GM13977 (cell line): ENCODE data around the gene CBX2.
A peak's percentile ranks its signal among the peaks of the same experiment; 100 is the strongest.

ENCODE experiments used
- DNase-seq: peaks from one replicate; pipeline ENCODE4 v3.0.0; 2012; ENCODE audit warnings: low spot score
- in situ Hi-C: fragments of 300-500 bp; cut with MboI; formaldehyde crosslinking; loops from one replicate; pipeline ENCODE4 v1.12.0; 2022; ENCODE audit warnings: low sequenced_read_pairs, low pct_unique_long_range_greater_than_20kb, mixed read lengths, inconsistent platforms; ENCODE audit not compliant: unreplicated experiment
- TF ChIP-seq, protein P1 (sequence below): IDR thresholded peaks from 2 replicates; pipeline ENCODE4 v1.5.1; 2012; ENCODE audit warnings: mild to moderate bottlenecking, control low read depth; ENCODE audit not compliant: insufficient read depth; ENCODE audit errors: extremely low read depth, missing control alignments

Gene CBX2

DNA sequence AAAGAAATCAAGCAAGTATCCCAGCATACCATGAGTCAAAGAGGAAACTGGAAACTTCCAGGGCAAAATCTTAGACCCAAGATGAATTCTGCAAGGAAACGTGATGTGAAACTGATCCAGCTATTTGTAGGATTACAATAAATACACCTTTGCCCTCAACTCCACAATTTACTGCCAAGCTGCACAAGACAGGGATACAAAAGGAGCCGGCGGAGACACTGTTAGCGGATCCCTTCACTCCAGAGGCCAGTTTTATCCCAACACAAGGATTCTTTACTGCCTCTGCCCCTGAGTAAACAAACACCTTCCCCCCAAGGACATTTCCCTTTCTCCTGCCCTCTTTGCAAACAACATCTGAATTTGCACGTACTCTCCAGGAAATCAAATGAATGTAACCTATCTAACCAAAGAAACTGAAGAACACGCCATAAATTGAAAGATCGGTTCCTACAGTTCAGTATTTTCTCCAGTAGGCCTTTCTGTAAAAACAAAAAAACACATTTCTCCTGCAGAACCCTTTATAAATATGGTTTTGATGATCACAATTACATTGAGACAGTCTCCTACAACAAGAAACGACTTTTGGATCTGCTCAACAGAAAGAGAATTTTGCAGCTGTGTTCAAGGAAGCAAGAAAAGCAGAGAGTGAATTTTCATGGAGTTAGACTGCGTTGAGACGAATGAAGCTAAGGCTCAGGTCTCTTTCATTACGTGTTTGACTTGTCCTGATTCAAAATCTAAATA, 1.4 kb upstream of the CBX2 start:
- in situ Hi-C loops = loop anchor here (25.0 kb wide), 1 partner anchor 186 kb away; no protein-coding TSS in a partner anchor
- TF ChIP-seq, protein P1, sequence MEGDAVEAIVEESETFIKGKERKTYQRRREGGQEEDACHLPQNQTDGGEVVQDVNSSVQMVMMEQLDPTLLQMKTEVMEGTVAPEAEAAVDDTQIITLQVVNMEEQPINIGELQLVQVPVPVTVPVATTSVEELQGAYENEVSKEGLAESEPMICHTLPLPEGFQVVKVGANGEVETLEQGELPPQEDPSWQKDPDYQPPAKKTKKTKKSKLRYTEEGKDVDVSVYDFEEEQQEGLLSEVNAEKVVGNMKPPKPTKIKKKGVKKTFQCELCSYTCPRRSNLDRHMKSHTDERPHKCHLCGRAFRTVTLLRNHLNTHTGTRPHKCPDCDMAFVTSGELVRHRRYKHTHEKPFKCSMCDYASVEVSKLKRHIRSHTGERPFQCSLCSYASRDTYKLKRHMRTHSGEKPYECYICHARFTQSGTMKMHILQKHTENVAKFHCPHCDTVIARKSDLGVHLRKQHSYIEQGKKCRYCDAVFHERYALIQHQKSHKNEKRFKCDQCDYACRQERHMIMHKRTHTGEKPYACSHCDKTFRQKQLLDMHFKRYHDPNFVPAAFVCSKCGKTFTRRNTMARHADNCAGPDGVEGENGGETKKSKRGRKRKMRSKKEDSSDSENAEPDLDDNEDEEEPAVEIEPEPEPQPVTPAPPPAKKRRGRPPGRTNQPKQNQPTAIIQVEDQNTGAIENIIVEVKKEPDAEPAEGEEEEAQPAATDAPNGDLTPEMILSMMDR = no peak
- no peak for DNase-seq

DNA sequence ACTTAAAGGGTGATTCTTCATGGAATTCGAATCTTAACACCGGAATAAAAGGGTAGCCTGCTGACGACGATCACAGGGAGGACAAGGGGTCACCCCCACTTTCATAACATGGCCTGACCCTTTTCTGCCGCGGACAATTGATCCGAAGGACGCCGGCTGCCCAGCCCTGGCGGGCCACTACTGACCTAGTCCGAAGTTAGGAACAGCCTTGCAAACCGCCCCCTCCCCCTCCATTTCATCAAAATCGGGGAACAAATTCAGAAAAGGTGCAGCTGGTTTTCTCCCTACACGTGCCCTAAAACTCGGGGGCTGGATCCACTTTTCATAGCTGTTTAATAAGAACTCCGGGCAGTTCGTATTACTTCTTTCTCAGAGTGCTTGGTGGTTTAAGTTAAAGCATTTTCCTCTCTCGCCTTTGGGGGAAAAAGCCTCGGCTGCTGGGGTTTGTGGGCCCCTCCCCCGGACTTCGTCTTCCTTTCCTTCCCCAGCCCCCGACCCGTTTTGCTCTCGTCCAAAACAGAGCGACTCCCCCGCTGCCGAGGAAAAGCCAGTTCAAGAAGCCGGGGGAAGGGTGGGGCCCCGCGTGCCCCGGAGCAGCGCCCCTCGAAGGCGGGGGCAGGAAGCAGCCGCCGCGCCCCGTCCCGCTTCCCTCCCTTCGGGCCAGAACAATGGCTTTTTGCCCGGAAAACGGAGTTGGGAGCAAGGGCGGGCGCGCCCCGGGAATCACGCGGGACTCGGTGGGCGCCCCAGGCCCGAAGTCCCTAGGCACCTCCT, 641 bp upstream of the CBX2 start:
- DNase-seq = peak; percentile 67
- TF ChIP-seq, protein P1 = peak; percentile 26
- in situ Hi-C loops = loop anchor here (25.0 kb wide), 1 partner anchor 185 kb away; no protein-coding TSS in a partner anchor

DNA sequence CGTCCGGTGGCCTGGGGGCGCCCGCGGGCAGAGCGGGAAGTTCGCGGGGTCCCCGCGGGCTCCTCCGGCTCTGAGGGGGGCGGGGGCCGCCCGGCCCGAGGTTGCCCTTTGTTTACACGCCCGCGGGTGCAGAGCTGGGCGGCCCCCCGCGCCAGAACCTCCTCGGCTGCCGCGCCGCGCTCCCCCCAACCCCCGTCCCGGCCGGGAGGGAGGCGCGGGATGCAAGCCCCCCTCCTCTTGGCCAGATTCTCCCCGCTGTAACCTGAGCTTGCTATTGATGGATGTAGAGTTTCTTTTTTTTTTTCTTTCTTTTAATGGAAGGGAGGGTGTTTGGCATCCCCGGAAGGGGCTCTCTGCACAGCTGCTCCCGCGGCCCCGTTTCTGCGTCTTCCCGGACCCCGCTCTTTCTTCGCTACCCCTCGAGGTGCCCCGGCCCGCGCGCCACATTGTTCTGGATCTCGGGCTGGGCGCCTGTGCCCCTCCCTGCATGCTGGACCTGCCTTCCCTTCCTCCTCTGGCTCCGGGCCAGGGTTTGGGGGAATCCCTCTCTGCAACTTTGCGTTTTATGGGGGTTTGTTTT, 646 bp downstream of the CBX2 start:
- DNase-seq = no peak
- TF ChIP-seq, protein P1 = no peak
- in situ Hi-C loops = loop anchor here (25.0 kb wide), 1 partner anchor 184 kb away; no protein-coding TSS in a partner anchor

DNA sequence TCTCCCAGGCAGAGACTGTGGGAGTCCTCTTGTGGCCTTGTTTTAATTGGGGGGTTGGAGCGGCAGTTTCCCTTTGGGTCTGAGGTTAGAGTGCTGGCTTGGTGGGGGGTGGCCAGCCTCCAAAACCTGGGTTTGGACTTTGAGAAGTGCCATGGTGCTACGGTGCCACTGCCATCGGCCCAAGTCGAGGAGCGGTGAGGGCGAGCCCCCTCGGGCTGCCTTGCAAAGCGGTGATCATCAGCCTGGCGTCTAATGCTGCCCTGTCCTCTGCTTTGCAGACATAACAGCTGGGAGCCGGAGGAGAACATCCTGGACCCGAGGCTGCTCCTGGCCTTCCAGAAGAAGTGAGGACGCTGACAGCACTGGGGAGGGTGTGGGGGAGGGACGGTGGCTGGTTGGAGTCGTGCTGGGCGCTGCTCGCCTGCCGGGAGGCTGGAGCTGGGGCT, 1.2 kb downstream of the CBX2 start:
- no peak for DNase-seq
- TF ChIP-seq, protein P1 = no peak
- in situ Hi-C loops = loop anchor here (25.0 kb wide), 1 partner anchor 183 kb away; no protein-coding TSS in a partner anchor

DNA sequence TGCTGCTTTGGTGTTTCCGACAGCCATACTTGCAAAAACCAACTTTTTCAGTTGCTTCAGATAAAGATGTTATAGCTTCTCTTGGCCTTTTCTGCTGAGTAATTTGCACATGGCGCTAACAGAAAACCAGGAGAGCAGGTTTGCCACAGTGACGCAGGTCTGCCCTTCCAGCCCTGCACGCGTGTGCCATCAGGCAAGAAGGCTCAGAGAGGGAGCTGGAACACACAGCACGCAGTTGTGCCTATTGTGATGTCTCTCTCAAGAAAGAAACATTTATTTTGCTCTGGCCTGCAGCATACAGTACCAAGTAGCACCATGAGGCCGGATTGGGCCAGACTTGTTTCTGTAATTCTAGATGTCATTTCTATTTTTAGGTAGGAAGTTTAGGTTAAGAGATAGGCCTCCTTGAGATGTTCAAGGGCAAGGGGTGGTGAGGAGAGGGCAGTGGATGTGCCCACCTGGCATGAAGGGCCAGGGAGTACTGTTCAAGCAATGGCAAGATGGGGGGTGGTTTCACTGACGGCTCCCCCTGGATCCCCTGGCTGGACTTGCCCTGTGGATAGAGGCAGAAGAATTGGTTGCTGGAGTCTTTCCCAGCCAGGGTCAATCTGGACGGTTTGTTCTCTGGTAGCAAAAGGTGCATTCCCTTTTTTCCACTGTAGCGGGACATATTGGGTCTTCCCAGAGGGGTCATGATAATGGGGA, 1.9 kb downstream of the CBX2 start:
- in situ Hi-C loops = loop anchor here (25.0 kb wide), 1 partner anchor 182 kb away; no protein-coding TSS in a partner anchor
- no peak for DNase-seq
- TF ChIP-seq, protein P1 = no peak
